SK-N-SH treated with all-trans-retinoic acid at 6 μM for 48 hours (cell line): Measurements from ENCODE around the gene SLC41A3.

Experiments used
- ATAC-seq: fragments of 200-7000 bp; cut with Tn5 transposase; 3 replicates; pipeline ENCODE4 v1.9.1; 2020; ENCODE audit warnings: mild to moderate bottlenecking, moderate library complexity
- ARNTL ChIP-seq: fragments of 450-650 bp; formaldehyde crosslinking; IDR thresholded peaks from 2 replicates; pipeline ENCODE4 v1.5.0; 2020; ENCODE audit warnings: low read depth, mild to moderate bottlenecking, moderate library complexity, borderline replicate concordance
- BACH2 ChIP-seq: fragments of 250-450 bp; sonication (Bioruptor Pico); IDR thresholded peaks from 2 replicates; pipeline ENCODE4 v1.9.0; 2021; ENCODE audit warnings: mild to moderate bottlenecking, borderline replicate concordance
- CREB5 ChIP-seq: fragments of 250-450 bp; sonication (Bioruptor Pico); IDR thresholded peaks from 2 replicates; pipeline ENCODE4 v1.5.1; 2020; ENCODE audit warnings: low read depth, mild to moderate bottlenecking, moderate library complexity
- CSDC2 ChIP-seq: fragments of 250-450 bp; sonication (Bioruptor Pico); IDR thresholded peaks from 2 replicates; pipeline ENCODE4 v1.5.0; 2020; ENCODE audit warnings: mild to moderate bottlenecking, moderate library complexity
- CSRNP3 ChIP-seq: fragments of 250-450 bp; sonication (Bioruptor Pico); IDR thresholded peaks from 2 replicates; pipeline ENCODE4 v1.5.1; 2021; ENCODE audit warnings: mild to moderate bottlenecking, moderate library complexity
- ESRRG ChIP-seq: fragments of 250-450 bp; sonication (Bioruptor Pico); IDR thresholded peaks from 2 replicates; pipeline ENCODE4 v1.6.1; 2021; ENCODE audit warnings: mild to moderate bottlenecking
- GLIS3 ChIP-seq: fragments of 250-450 bp; sonication (Bioruptor Pico); IDR thresholded peaks from 2 replicates; pipeline ENCODE4 v1.5.0; 2020; ENCODE audit warnings: mild to moderate bottlenecking, moderate library complexity
- ISL1 ChIP-seq: fragments of 250-450 bp; sonication (Bioruptor Pico); IDR thresholded peaks from 2 replicates; pipeline ENCODE4 v2.1.2; 2022; ENCODE audit warnings: mild to moderate bottlenecking, moderate library complexity
- OSR1 ChIP-seq: fragments of 250-450 bp; sonication (Bioruptor Pico); IDR thresholded peaks from 2 replicates; pipeline ENCODE4 v1.8.0; 2022; ENCODE audit warnings: moderate library complexity, mild to moderate bottlenecking, inconsistent platforms
- PATZ1 ChIP-seq: fragments of 250-450 bp; sonication (Bioruptor Pico); IDR thresholded peaks from 2 replicates; pipeline ENCODE4 v1.8.0; 2020; ENCODE audit warnings: mild to moderate bottlenecking, moderate library complexity, borderline replicate concordance
- PPARA ChIP-seq: fragments of 250-450 bp; sonication (Bioruptor Pico); IDR thresholded peaks from 2 replicates; pipeline ENCODE4 v1.5.0; 2020; ENCODE audit warnings: mild to moderate bottlenecking, borderline replicate concordance
- RARB ChIP-seq: fragments of 250-450 bp; sonication (Bioruptor Pico); IDR thresholded peaks from 2 replicates; pipeline ENCODE4 v1.8.0; 2021; ENCODE audit warnings: mild to moderate bottlenecking, moderate library complexity
- SNAI2 ChIP-seq: fragments of 250-450 bp; sonication (Bioruptor Pico); IDR thresholded peaks from 2 replicates; pipeline ENCODE4 v1.5.0; 2020; ENCODE audit warnings: mild to moderate bottlenecking, moderate library complexity
- TOX ChIP-seq: fragments of 250-450 bp; sonication (Bioruptor Pico); IDR thresholded peaks from 2 replicates; pipeline ENCODE4 v1.8.0; 2021; ENCODE audit warnings: mild to moderate bottlenecking, moderate library complexity, borderline replicate concordance
- TSHZ2 ChIP-seq: fragments of 250-450 bp; sonication (Bioruptor Pico); IDR thresholded peaks from 2 replicates; pipeline ENCODE4 v1.5.0; 2020; ENCODE audit warnings: mild to moderate bottlenecking, moderate library complexity
- ZC3H10 ChIP-seq: fragments of 250-450 bp; sonication (Bioruptor Pico); IDR thresholded peaks from 2 replicates; pipeline ENCODE4 v1.5.1; 2021; ENCODE audit warnings: mild to moderate bottlenecking, moderate library complexity
- ZFP30 ChIP-seq: fragments of 450-650 bp; formaldehyde crosslinking; IDR thresholded peaks from 2 replicates; pipeline ENCODE4 v1.5.0; 2022; ENCODE audit warnings: mild to moderate bottlenecking, moderate library complexity
- ZNF565 ChIP-seq: fragments of 450-650 bp; formaldehyde crosslinking; conservative IDR thresholded peaks from 2 replicates; pipeline ENCODE4 v1.5.0; 2020; ENCODE audit warnings: low read depth, mild to moderate bottlenecking, moderate library complexity
- ZNF70 ChIP-seq: fragments of 450-650 bp; formaldehyde crosslinking; IDR thresholded peaks from 2 replicates; pipeline ENCODE4 v1.5.0; 2020; ENCODE audit warnings: mild to moderate bottlenecking, moderate library complexity
- ZNF8 ChIP-seq: fragments of 450-650 bp; formaldehyde crosslinking; IDR thresholded peaks from 2 replicates; pipeline ENCODE4 v1.5.0; 2020; ENCODE audit warnings: mild to moderate bottlenecking, moderate library complexity

The SLC41A3 gene

GRCh38 chr3:125960456-125961288, 123.3 kb downstream of the SLC41A3 start:
- TF ChIP-seq BACH2 (CRISPR knock-in tag) (no peak), PATZ1 (no peak), GLIS3 (CRISPR knock-in tag) (no peak), CREB5 (CRISPR knock-in tag) (no peak), RARB (CRISPR knock-in tag) (no peak), TSHZ2 (CRISPR knock-in tag) (no peak), ZNF70 (CRISPR knock-in tag) (no peak), ZNF8 (no peak), ESRRG (CRISPR knock-in tag) (no peak), SNAI2 (CRISPR knock-in tag) (no peak), ISL1 (no peak), CSDC2 (CRISPR knock-in tag) (no peak), ARNTL (CRISPR knock-in tag) (no peak), PPARA (CRISPR knock-in tag) (no peak), TOX (CRISPR knock-in tag) (no peak), ZC3H10 (no peak), ZNF565 (CRISPR knock-in tag) (no peak), CSRNP3 (CRISPR knock-in tag) (no peak)
- no peak for ATAC-seq

GRCh38 chr3:125960066-125960424, 123.9 kb downstream of the SLC41A3 start:
- no peak for ATAC-seq
- no peak for TF ChIP-seq BACH2 (CRISPR knock-in tag)
- no peak for TF ChIP-seq SNAI2 (CRISPR knock-in tag)
- TF ChIP-seq ISL1 = no peak
- TF ChIP-seq GLIS3 (CRISPR knock-in tag) = no peak
- no peak for TF ChIP-seq ESRRG (CRISPR knock-in tag)
- TF ChIP-seq ZC3H10 = no peak
- no peak for TF ChIP-seq CREB5 (CRISPR knock-in tag)
- TF ChIP-seq ZNF70 (CRISPR knock-in tag) = no peak
- TF ChIP-seq OSR1 (CRISPR knock-in tag) = no peak
- no peak for TF ChIP-seq ARNTL (CRISPR knock-in tag)

GRCh38 chr3:125959317-125960065, 124.4 kb downstream of the SLC41A3 start:
- no peak for ATAC-seq
- no peak for TF ChIP-seq CREB5 (CRISPR knock-in tag)
- no peak for TF ChIP-seq ISL1
- no peak for TF ChIP-seq ZFP30
- TF ChIP-seq CSRNP3 (CRISPR knock-in tag) = no peak
- no peak for TF ChIP-seq ESRRG (CRISPR knock-in tag)
- no peak for TF ChIP-seq OSR1 (CRISPR knock-in tag)
- TF ChIP-seq ZNF565 (CRISPR knock-in tag) = no peak
